ENCODE data around the gene PTPN3.

GRCh38 chr9:109463924-109464625, 34.0 kb downstream of the PTPN3 start:
- no peak for TF ChIP-seq CTCF (IDR thresholded peaks at IDR 0.05 in 2 of 3, conservative IDR thresholded peaks at IDR 0.05 in 1 of 3; ENCODE audit: borderline replicate concordance in 1 of 3, insufficient read depth in 1 of 3, low read depth in 2 of 3, low read length in 2 of 3)
- no peak for TF ChIP-seq YY1 (IDR thresholded peaks at IDR 0.05; ENCODE audit: extremely low read depth, insufficient replicate concordance, low read depth, low read length)

Data from HCT116 (cell line).